SKM-1 (cell line): ENCODE data around the gene SFXN5.

ENCODE experiments used
- DNase-seq: peaks from one replicate; lab custom pipeline; 2025; ENCODE audit not compliant: unreplicated experiment; lab: John Stamatoyannopoulos, UW

Gene SFXN5

GRCh38 chr2:72995430-72996116 is 75.9 kb downstream of the SFXN5 start:
- no peak for DNase-seq

- no peak for DNase-seq
Measured at GRCh38 chr2:72994991-72995380, 76.5 kb downstream of the SFXN5 start.

- DNase-seq, result no peak
Measured at GRCh38 chr2:72994282-72994990, 77.1 kb downstream of the SFXN5 start.

DNA sequence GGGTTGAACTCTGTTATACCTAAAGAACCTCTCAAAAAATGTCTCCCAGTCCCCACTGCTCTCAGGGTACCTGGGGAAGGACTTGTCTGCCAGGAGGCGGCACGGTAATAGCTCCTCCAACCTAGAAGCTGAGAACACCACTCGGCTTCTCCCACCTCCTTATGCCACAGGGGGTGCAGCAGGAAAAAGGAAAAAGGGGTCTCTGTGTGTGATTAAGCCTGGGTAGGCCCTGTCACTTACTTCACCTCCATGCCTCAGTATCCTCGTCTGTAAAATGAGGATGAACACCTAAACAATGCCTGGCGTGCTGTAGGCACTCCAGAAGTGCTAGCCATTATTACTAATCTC is 77.6 kb downstream of the SFXN5 start:
- no peak for DNase-seq

GRCh38 chr2:72993147-72993932 is 78.2 kb downstream of the SFXN5 start:
- peak; percentile 1 for DNase-seq

DNA sequence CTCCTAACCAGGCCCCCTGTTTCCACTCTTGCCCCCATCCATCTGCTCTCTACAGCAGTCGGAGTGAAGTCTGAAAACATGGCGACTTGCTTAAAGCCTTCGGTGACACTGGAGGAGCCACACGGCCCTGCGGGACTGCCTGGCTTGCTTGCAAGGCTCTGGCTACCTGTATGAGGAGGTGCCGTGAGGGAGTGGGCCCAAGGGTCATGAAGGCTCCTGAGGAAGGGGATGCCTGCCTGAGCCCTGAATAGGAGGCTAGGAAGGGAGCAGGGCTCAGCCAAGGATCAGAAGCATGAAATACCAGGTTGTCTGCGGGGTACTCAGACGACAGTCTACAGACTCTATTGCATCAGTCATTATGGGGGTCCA is 78.8 kb downstream of the SFXN5 start:
- DNase-seq, result no peak

GRCh38 chr2:72991980-72992733 is 79.4 kb downstream of the SFXN5 start:
- DNase-seq, result no peak

DNA sequence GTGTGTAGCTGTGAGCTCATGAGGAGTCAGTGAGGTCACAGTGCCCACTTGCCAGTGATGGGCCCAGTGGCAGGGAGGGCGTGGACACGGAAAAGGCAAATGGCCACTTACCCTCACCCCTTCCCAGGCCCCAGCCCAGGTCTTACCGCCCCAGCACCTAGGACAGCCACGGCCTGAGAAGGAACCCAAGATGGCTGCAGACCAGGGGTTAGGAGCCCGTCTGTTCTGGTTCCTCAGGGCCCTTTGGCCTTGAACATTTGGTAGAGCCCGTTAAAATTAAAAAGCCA is 80.1 kb downstream of the SFXN5 start:
- DNase-seq, result no peak

DNA sequence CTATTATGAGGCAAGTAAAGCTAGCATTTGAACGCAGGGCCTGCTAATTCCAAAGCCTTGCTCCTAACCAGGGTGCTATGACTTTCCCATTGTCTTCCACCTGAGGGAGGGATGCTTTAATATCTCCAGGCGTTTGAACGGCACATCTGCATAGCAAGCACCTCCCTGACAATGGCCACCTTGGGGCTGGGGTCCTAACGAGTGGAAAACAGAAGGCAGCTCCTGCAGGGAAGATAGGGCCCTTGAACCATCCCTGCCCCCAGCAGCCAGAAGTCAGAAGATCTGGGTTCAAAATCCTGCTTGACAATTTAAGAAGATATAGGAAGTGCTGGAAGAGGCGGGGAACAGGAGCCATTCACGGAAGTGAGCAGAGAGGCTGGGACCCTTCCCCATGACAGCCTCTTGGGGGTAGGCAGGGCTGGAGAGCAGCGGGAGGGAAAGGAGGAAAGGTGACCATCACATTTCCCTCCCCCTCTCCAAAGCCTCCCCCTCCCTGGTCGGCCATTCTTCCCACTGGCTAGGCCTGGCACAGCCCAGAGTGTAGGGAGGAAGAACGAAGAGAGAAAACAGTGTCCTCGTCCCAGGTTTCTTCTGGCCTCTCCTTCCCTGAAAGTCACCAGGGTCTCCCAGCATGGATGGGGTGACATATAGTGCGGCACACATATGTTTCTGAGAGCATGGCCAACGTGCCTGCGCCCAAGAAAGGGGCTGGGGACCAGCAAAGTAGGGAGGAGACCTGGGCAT is 80.6 kb downstream of the SFXN5 start:
- DNase-seq, result no peak

DNA sequence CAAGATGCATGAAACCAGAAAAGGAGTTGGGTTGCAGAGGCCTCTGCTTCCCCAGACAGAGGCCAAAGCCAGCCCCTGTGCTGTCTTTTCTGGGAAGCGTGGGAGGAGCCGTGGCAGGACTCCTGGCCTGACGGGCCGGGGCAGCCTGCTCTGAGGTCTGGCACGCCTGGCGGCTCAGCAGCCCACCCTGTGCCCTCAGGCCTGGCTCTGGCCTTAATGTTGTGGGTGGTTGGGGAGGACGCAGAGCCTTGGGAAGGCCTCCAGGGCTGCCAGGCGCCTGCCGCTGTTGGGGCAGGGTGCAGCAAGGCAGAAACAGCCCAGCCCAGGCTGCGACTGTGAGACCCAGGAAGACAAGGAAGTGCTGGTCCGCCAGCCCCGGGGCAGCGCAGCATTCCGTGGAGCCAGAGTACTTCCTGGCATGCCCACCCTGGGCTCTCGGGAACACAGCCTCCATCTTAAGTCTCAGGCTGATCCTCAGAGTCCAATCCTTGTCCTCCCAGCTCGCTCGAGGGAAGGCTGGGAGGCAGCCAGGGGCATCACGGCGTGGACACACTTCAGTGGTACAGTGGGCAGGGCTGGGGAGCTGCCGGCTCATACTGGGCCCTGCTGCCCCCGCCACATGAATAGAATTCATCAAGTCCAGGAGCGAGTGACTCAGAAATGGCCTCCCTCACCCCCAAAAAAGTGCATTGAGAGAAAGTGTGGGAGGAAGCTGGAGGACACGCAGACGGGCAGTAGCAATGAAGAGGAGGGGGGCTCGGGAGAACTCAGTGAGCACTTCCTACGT is 81.5 kb downstream of the SFXN5 start:
- DNase-seq, result no peak

GRCh38 chr2:72988726-72989273 is 82.7 kb downstream of the SFXN5 start:
- DNase-seq, result no peak

DNA sequence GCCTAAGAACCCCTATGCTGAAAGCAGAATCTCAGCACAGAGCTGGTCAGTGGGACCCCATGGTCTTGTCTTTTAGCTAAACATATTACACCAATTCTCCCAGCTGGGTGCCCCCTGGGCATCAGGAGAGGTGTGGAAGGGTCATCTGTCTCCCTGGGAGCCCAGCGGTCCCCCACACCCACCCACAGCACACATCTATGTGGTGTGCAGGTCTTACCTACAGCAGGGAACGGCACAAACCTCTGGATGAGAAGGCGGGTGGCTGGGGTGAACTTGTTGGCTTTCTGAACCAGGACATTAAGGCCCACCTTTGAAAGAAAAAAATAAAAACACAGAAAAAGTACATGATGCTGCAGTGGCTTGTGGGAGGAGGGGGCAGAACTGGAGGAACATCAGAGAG is 83.5 kb downstream of the SFXN5 start:
- no peak for DNase-seq

DNA sequence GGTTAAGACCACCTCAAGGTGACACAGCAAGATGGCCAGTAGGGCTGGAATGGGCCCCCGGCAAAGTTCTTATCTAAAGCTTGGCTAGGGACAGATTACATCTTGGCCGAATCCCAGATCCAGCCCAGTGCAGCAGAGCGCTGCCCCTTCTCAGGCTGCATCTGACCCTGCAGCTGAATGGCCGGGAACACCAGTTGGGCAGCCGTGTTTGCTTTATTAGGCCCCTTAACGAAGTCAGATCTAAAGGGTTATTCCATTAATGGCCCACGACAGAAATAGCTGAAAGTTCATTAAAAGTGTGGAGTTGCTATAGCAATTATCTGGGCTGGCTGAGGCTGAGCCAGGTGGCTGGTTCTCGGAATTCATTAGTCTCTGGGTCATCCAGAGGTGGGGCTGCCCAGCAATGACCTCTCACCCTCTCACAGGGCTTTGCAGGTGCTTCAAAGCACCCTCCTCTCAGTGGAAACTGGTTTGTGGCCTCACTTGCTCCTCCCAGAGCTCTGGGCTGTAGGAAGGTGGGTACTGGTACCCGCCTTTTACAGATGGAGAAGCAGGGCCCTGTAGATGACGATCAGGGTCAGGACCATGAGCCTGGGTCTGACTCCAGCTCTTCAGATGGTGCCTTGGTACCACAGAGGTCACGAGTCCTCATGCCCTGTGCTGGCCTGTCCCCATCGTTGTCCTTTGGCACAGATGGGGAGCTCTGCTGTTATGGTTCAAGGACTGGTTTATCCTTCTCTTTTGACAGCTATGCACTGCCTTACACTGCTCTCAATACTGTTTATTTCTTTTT is 85.4 kb downstream of the SFXN5 start:
- no peak for DNase-seq

GRCh38 chr2:72985136-72985535 is 86.4 kb downstream of the SFXN5 start:
- DNase-seq, result no peak

DNA sequence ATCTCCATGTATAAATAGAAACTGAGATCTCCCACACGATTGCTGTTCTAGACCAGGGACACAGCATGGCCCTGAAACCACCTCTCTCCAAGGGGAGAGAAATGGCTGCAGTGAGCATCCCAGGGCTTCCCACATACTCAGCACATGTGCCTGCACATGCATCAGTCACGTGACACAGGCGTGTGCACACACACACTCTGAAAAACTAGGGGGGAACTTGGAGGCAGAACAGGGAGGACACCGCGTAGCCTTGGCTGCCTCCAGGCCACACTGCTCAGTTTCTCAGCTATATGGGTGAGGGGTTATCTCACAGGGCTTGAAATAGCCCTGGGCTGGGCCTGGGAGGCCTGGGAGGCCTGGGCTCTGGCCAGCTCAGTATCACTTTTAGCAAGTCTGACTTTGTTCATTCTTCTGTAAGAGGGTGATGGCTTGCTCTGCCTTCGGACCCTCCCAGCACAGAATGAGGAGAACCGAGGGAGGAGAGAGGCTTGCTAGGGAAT is 87.3 kb downstream of the SFXN5 start:
- no peak for DNase-seq

- DNase-seq, result no peak
Measured at GRCh38 chr2:72983500-72984161, 87.9 kb downstream of the SFXN5 start.

DNA sequence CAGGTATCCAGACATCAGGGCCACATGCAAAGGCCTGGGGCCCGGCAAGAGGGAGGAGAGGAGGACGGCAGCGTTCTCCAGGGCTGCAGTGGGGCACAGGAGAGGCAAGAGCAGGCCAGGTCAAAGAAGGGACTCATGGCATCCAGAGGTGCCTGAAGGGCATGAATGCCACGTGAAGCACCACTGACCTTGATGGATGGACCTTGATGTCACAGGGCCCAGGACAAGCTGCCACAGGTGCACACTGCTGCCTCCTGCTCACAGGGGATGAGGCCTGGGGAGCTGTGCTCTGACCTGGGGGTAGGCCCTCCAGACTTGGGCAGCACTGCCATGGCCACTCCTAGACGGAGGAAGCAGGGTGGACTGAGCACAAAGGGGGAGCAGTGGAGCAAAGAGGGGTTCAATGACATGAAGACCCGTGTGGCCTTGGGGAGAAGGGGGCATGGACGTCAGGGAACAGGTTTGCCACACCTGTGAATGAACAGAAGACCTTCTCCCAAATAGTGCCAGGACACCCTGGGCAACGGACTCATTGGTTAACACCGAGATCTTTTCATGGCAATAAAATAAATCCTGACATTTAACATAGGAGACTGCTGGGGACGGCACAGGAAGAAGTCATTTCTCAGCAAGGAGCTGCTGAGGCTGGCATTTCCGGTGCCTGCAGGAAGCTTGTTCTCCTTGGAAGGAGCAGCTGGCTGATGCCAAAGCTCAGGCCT is 88.6 kb downstream of the SFXN5 start:
- DNase-seq, result no peak

GRCh38 chr2:72982219-72982618 is 89.3 kb downstream of the SFXN5 start:
- DNase-seq, result no peak
